HepG2 (cell line): ENCODE measurements around the gene PTTG1. TPM values are rescaled to one million over a fixed set of nuclear protein-coding genes. Genes with fewer than 3 reads are reported as not detected.

Source experiments
- ATAC-seq: fragments of 200-7000 bp; cut with Tn5 transposase; 3 replicates; pipeline ENCODE4 v1.9.1; 2020; ENCODE audit warnings: mild to moderate bottlenecking, moderate library complexity
- Bru-seq: library from RNA; stranded (reverse); fragments of 400-500 nt; gene quantifications from one replicate; lab custom pipeline; 2021; lab: Mats Ljungman, UMichigan
- BruChase-seq, 2 experiments: library from RNA; stranded (reverse); fragments of 400-500 nt; gene quantifications; one replicate each; lab custom pipeline; 2021; lab: Mats Ljungman, UMichigan
- BruUV-seq: library from RNA; stranded (reverse); fragments of 400-500 nt; replicated peaks from 2 replicates; lab custom pipeline; 2021; lab: Mats Ljungman, UMichigan
- CTCF ChIA-PET: fragments of 300-600 bp; formaldehyde crosslinking; extraction: SDS; loops from one replicate; lab custom pipeline; 2021; ENCODE audit warnings: low total read pairs, inconsistent platforms, low intra/inter-chr PET ratio; lab: Yijun Ruan, JAX
- POLR2A ChIA-PET: fragments of 350-600 bp; sonication (Branson Sonifier 250); formaldehyde crosslinking; loops from one replicate; lab custom pipeline; 2020; ENCODE audit warnings: antibody characterized with exemption, inconsistent platforms; lab: Yijun Ruan, JAX
- DNase-seq: peaks from one replicate; pipeline ENCODE4 v3.0.0-alpha.2; 2015; ENCODE audit warnings: low spot score
- FAIRE-seq: peaks from 3 replicates; lab custom pipeline; 2011; peaks lifted over from hg19 to GRCh38; lab: Jason Lieb, UNC
- H2AFZ ChIP-seq: one replicate; pipeline ENCODE4 v1.6.1; 2011; ENCODE audit warnings: low read length, inconsistent platforms
- H3K27ac ChIP-seq: fragments of 300-600 bp; 3 replicates; pipeline ENCODE4 v1.8.0; 2011; ENCODE audit warnings: mixed run types, mild to moderate bottlenecking, mixed read lengths, low read length, inconsistent platforms; ENCODE audit not compliant: insufficient read depth; ENCODE audit errors: extremely low read length
- H3K27me3 ChIP-seq, 2 experiments: fragments of 200-600 bp in 1 of 2; 2 replicates in 1 of 2; 3 replicates in 1 of 2; pipeline versions ENCODE4 v1.6.0 to v1.8.0; 2011; ENCODE audit warnings: low read length in 2 of 2, mild to moderate bottlenecking in 2 of 2, moderate library complexity in 2 of 2, inconsistent platforms in 1 of 2; ENCODE audit not compliant: insufficient read depth in 2 of 2, control insufficient read depth in 1 of 2
- H3K36me3 ChIP-seq, 2 experiments: fragments of 200-600 bp in 1 of 2; replicated peaks in 1 of 2; 2 replicates in 1 of 2; 3 replicates in 1 of 2; pipeline versions ENCODE4 v1.5.1 to v1.8.0; 2011; ENCODE audit warnings: low read length in 2 of 2, inconsistent platforms in 1 of 2; ENCODE audit not compliant: insufficient read depth in 2 of 2, control insufficient read depth in 1 of 2
- H3K4me1 ChIP-seq: 2 replicates; pipeline ENCODE4 v1.5.1; 2012; ENCODE audit warnings: low read length, inconsistent platforms; ENCODE audit not compliant: insufficient read depth
- H3K4me2 ChIP-seq: 2 replicates; pipeline ENCODE4 v1.6.0; 2011; ENCODE audit warnings: low read depth, low read length, inconsistent platforms
- H3K4me3 ChIP-seq, 3 experiments: fragments of 200-600 bp in 1 of 3; sonication (generic), shearing (Covaris generic) in 1 of 3; replicated peaks in 1 of 3; 2 replicates each; pipeline ENCODE4 v1.5.1; 2011 to 2016; ENCODE audit warnings: low read length in 3 of 3, inconsistent platforms in 2 of 3, low read depth in 2 of 3, mild to moderate bottlenecking in 2 of 3, control low read depth in 1 of 3, mixed read lengths in 1 of 3; ENCODE audit not compliant: insufficient read depth in 1 of 3
- H3K79me2 ChIP-seq: one replicate; pipeline ENCODE4 v1.6.1; 2011; ENCODE audit warnings: low read length, inconsistent platforms; ENCODE audit not compliant: insufficient read depth
- H3K9ac ChIP-seq: 2 replicates; pipeline ENCODE4 v1.6.0; 2011; ENCODE audit warnings: mild to moderate bottlenecking, low read depth, low read length, inconsistent platforms; ENCODE audit not compliant: insufficient read depth
- H3K9me3 ChIP-seq: 2 replicates; pipeline ENCODE4 v1.5.1; 2012; ENCODE audit warnings: mild to moderate bottlenecking, low read length
- H4K20me1 ChIP-seq: 2 replicates; pipeline ENCODE4 v1.6.0; 2011; ENCODE audit warnings: inconsistent platforms, mild to moderate bottlenecking, low read length, moderate library complexity; ENCODE audit not compliant: insufficient read depth
- CBX5 ChIP-seq: sonication (generic); formaldehyde crosslinking; IDR thresholded peaks from 2 replicates; pipeline ENCODE4 v1.4.0; 2020; ENCODE audit warnings: missing genetic modification reagents, borderline replicate concordance
- ELF1 ChIP-seq: sonication (generic); formaldehyde crosslinking; IDR thresholded peaks from 2 replicates; pipeline ENCODE4 v1.4.0; 2020; ENCODE audit warnings: missing genetic modification reagents
- FOXM1 ChIP-seq: sonication (generic); formaldehyde crosslinking; IDR thresholded peaks from 2 replicates; pipeline ENCODE4 v1.5.0; 2020; ENCODE audit warnings: missing genetic modification reagents
- HNRNPL ChIP-seq: fragments of 200-400 bp; formaldehyde crosslinking; IDR thresholded peaks from 2 replicates; pipeline ENCODE4 v1.6.1; 2017; ENCODE audit warnings: mild to moderate bottlenecking, low read depth, low read length
- MEF2D ChIP-seq: sonication (generic); formaldehyde crosslinking; IDR thresholded peaks from 2 replicates; pipeline ENCODE4 v1.5.1; 2020; ENCODE audit warnings: mild to moderate bottlenecking, missing genetic modification reagents
- REPIN1 ChIP-seq: sonication (generic); formaldehyde crosslinking; IDR thresholded peaks from 2 replicates; pipeline ENCODE4 v1.8.0; 2022; ENCODE audit warnings: missing genetic modification reagents, low read depth, mild to moderate bottlenecking, borderline replicate concordance
- SALL1 ChIP-seq: sonication (generic); formaldehyde crosslinking; IDR thresholded peaks from 2 replicates; pipeline ENCODE4 v1.8.0; 2022; ENCODE audit warnings: mild to moderate bottlenecking, missing genetic modification reagents
- SP4 ChIP-seq: sonication (generic); formaldehyde crosslinking; IDR thresholded peaks from 2 replicates; pipeline ENCODE4 v1.8.1; 2023; ENCODE audit warnings: mild to moderate bottlenecking, missing genetic modification reagents
- WGBS: methylation state at CpG from one replicate; pipeline ENCODE4 v1.1.6; 2017; ENCODE audit warnings: low lambda C conversion rate; 5-methylcytosine and 5-hydroxymethylcytosine counted together
- in situ Hi-C: cut with HindIII; loops from 2 replicates; pipeline ENCODE4 v1.10.0; 2017; ENCODE audit warnings: low pct_unique_long_range_greater_than_20kb; ENCODE audit not compliant: extremely low pct_ligation_motif_present
- intact Hi-C: fragments of 100-400 bp; cut with micrococcal nuclease; formaldehyde crosslinking; loops from one replicate; pipeline ENCODE4 v1.10.0; 2022; ENCODE audit not compliant: unreplicated experiment
- long read RNA-seq, 2 experiments: library from RNA in 1 of 2; library from polyadenylated mRNA in 1 of 2; stranded (forward) in 1 of 2; unstranded in 1 of 2; transcript quantifications; one replicate each; pipeline ENCODE4 v2.0.0, GENCODE V29; 2019 to 2022
- polyA minus RNA-seq, 3 experiments: library from RNA; depleted of rRNA, polyadenylated mRNA; stranded (reverse); fragments of >200 nt; gene quantifications; 2 replicates each; pipeline ENCODE4 v1.2.3, GENCODE V29; 2011; ENCODE audit warnings: low replicate concordance in 1 of 3
- polyA plus RNA-seq, 8 experiments: library from polyadenylated mRNA; depleted of rRNA in 3 of 8; stranded (reverse) in 7 of 8; unstranded in 1 of 8; fragments of >200 nt; fragmentation: Illumina TruSeq in 4 of 8; extraction: Trizol in 4 of 8; gene quantifications; 2 replicates each; pipeline versions ENCODE4 v1.2.1 to v1.2.3, GENCODE V29; 2011 to 2016; ENCODE audit warnings: low read depth in 4 of 8, missing spikeins in 1 of 8, mixed read lengths in 1 of 8; ENCODE audit not compliant: insufficient read depth in 1 of 8
- total RNA-seq, 5 experiments: library from RNA; depleted of rRNA; stranded (reverse); fragments of >200 nt; fragmentation: Illumina TruSeq; extraction: Trizol; gene quantifications; 2 replicates each; pipeline ENCODE4 v1.2.3, GENCODE V29; 2016; ENCODE audit warnings: low read depth in 1 of 5
- TF ChIP-seq, protein P1 (sequence below): sonication (generic); formaldehyde crosslinking; IDR thresholded peaks from 2 replicates; pipeline ENCODE4 v1.5.1; 2020; ENCODE audit warnings: mild to moderate bottlenecking, missing genetic modification reagents, moderate library complexity
- TF ChIP-seq, protein P2 (sequence below): sonication (generic); formaldehyde crosslinking; conservative IDR thresholded peaks from 2 replicates; pipeline ENCODE4 v1.4.0; 2020; ENCODE audit warnings: missing genetic modification reagents

PTTG1 gene
- 161 and 206 TPM in 2 replicates for total RNA-seq (2016; rRNA removed; fragmentation: Illumina TruSeq; extraction: Trizol)
- total RNA-seq (2016; cell fraction: cytosol; rRNA removed; fragmentation: Illumina TruSeq; extraction: Trizol; ENCODE audit: low read depth) = 61.6 and 66.4 TPM in 2 replicates
- total RNA-seq (2016; cell fraction: insoluble cytoplasmic fraction; rRNA removed; fragmentation: Illumina TruSeq; extraction: Trizol) = 157 and 223 TPM in 2 replicates
- 67.0 and 69.1 TPM in 2 replicates for total RNA-seq (2016; cell fraction: membrane; rRNA removed; fragmentation: Illumina TruSeq; extraction: Trizol)
- total RNA-seq (2016; cell fraction: nucleus; rRNA removed; fragmentation: Illumina TruSeq; extraction: Trizol) = 66.0 and 73.6 TPM in 2 replicates
- polyA plus RNA-seq (2011; rRNA removed) = 53.0 and 102 TPM in 2 replicates
- 166 and 211 TPM in 2 replicates for polyA plus RNA-seq (2011; cell fraction: cytosol; rRNA removed)
- 50.7 and 64.1 TPM in 2 replicates for polyA plus RNA-seq (2011; cell fraction: nucleus; rRNA removed)
- polyA plus RNA-seq (2012) = 42.2 and 101 TPM in 2 replicates
- 50.9 and 58.2 TPM in 2 replicates for polyA plus RNA-seq (2016; cell fraction: cytosol; fragmentation: Illumina TruSeq; extraction: Trizol; ENCODE audit: low read depth)
- 204 and 208 TPM in 2 replicates for polyA plus RNA-seq (2016; cell fraction: insoluble cytoplasmic fraction; fragmentation: Illumina TruSeq; extraction: Trizol; ENCODE audit: low read depth)
- 60.1 and 60.7 TPM in 2 replicates for polyA plus RNA-seq (2016; cell fraction: membrane; fragmentation: Illumina TruSeq; extraction: Trizol; ENCODE audit: low read depth)
- 84.3 and 91.2 TPM in 2 replicates for polyA plus RNA-seq (2016; cell fraction: nucleus; fragmentation: Illumina TruSeq; extraction: Trizol; ENCODE audit: insufficient read depth, low read depth)
- 40.6 and 146 TPM in 2 replicates for polyA minus RNA-seq (2011; rRNA and poly(A)+ RNA removed; ENCODE audit: low replicate concordance)
- 17.1 and 33.2 TPM in 2 replicates for polyA minus RNA-seq (2011; cell fraction: cytosol; rRNA and poly(A)+ RNA removed)
- polyA minus RNA-seq (2011; cell fraction: nucleus; rRNA and poly(A)+ RNA removed) = 21.5 and 33.3 TPM in 2 replicates
- percentile 74 among the genes with signal in this experiment for Bru-seq, nascent RNA
- percentile 74 among the genes with signal in this experiment for BruChase-seq, experiment 1, labeled RNA remaining after a 6-hour chase
- percentile 63 among the genes with signal in this experiment for BruChase-seq, experiment 2, labeled RNA remaining after a 2-hour chase
- long read RNA-seq, experiment 1, transcript PTTG1-201 (6 exons, 753 nt) = major isoform, 102 of 143 reads
- long read RNA-seq, experiment 1, transcript PTTG1-202 (5 exons, 1,070 nt) = minor isoform, 33 of 143 reads
- long read RNA-seq, experiment 1, partial matches to known transcripts = 3 of 143 reads
- long read RNA-seq, experiment 1, other reads (novel, unspliced or antisense) = 1 of 143 reads
- long read RNA-seq, experiment 2, transcript PTTG1-201 (6 exons, 753 nt) = major isoform, 46 of 78 reads
- long read RNA-seq, experiment 2, transcript PTTG1-202 (5 exons, 1,070 nt) = minor isoform, 22 of 78 reads
- long read RNA-seq, experiment 2, partial matches to known transcripts = 5 of 78 reads
- long read RNA-seq, experiment 2, other reads (novel, unspliced or antisense) = 4 of 78 reads

GRCh38 chr5:160421625-160422258 is at the start of gene PTTG1:
PTTG1 (plus strand) TSS chr5:160421855; CDS start chr5:160422313, 458 bp downstream.
- Histone ChIP-seq H3K9me3 (no peaks in the 10 kb centered on the region), H2AFZ (no peak within 1 kb of the TSS), H3K4me3 (peak within 1 kb of the TSS; percentile 86 to 95 (median 87)), H3K27ac (peak within 1 kb of the TSS; percentile 69), H3K4me1 (peaks cover 62% of the 10 kb centered on the region), H3K9ac (peak within 1 kb of the TSS; percentile 88), H4K20me1 (no peaks in the 10 kb centered on the region; the same call in 1 of the 2 replicates), H3K27me3 (no peaks in the 10 kb centered on the region; a peak in 1 of 5 replicates), H3K36me3 (peaks cover 0 to 5% of the 10 kb centered on the region in 2 experiments; a peak in 4 of 5 replicates), H3K4me2 (peak within 1 kb of the TSS; percentile 83), H3K79me2 (peaks cover 50% of the 10 kb centered on the region)
- CTCF ChIA-PET = no interaction called here
- WGBS = under 1% methylated on average over 26 of the region's 39 CpGs
- TSS peak; percentile 49 for BruUV-seq
- ATAC-seq = peak; percentile 91
- POLR2A ChIA-PET = interaction anchor here (0.7 to 2.0 kb wide), 4 partner anchors 17 to 59 kb away, joined by 4 to 19 read pairs (median 6); partner anchors contain the start of gene FAM200C
- in situ Hi-C loops (no loop called here), intact Hi-C loops (loop anchor here (2.0 kb wide), 1 partner anchor 45 kb away; no protein-coding TSS in a partner anchor)
- peak; percentile 93 for DNase-seq
- FAIRE-seq = peak; percentile 96
- TF ChIP-seq ELF1 (CRISPR knock-in tag) = peak; percentile 42; the same call in 1 of the 2 replicates
- TF ChIP-seq, protein P1, sequence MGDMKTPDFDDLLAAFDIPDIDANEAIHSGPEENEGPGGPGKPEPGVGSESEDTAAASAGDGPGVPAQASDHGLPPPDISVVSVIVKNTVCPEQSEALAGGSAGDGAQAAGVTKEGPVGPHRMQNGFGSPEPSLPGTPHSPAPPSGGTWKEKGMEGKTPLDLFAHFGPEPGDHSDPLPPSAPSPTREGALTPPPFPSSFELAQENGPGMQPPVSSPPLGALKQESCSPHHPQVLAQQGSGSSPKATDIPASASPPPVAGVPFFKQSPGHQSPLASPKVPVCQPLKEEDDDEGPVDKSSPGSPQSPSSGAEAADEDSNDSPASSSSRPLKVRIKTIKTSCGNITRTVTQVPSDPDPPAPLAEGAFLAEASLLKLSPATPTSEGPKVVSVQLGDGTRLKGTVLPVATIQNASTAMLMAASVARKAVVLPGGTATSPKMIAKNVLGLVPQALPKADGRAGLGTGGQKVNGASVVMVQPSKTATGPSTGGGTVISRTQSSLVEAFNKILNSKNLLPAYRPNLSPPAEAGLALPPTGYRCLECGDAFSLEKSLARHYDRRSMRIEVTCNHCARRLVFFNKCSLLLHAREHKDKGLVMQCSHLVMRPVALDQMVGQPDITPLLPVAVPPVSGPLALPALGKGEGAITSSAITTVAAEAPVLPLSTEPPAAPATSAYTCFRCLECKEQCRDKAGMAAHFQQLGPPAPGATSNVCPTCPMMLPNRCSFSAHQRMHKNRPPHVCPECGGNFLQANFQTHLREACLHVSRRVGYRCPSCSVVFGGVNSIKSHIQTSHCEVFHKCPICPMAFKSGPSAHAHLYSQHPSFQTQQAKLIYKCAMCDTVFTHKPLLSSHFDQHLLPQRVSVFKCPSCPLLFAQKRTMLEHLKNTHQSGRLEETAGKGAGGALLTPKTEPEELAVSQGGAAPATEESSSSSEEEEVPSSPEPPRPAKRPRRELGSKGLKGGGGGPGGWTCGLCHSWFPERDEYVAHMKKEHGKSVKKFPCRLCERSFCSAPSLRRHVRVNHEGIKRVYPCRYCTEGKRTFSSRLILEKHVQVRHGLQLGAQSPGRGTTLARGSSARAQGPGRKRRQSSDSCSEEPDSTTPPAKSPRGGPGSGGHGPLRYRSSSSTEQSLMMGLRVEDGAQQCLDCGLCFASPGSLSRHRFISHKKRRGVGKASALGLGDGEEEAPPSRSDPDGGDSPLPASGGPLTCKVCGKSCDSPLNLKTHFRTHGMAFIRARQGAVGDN = peak; percentile 68
- no peak for TF ChIP-seq HNRNPL
- peak; percentile 64; the same call in 1 of the 2 replicates for TF ChIP-seq SALL1 (CRISPR knock-in tag)
- peak; percentile 95 for TF ChIP-seq SP4 (CRISPR knock-in tag)
- TF ChIP-seq REPIN1 = no peak
- TF ChIP-seq, protein P2, sequence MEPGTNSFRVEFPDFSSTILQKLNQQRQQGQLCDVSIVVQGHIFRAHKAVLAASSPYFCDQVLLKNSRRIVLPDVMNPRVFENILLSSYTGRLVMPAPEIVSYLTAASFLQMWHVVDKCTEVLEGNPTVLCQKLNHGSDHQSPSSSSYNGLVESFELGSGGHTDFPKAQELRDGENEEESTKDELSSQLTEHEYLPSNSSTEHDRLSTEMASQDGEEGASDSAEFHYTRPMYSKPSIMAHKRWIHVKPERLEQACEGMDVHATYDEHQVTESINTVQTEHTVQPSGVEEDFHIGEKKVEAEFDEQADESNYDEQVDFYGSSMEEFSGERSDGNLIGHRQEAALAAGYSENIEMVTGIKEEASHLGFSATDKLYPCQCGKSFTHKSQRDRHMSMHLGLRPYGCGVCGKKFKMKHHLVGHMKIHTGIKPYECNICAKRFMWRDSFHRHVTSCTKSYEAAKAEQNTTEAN (CRISPR knock-in tag) = no peak
- peak; percentile 99 for TF ChIP-seq FOXM1 (CRISPR knock-in tag)
- TF ChIP-seq MEF2D (CRISPR knock-in tag) = no peak
- TF ChIP-seq CBX5 = no peak
